Thoracic aorta (tissue), 2 donors: ENCODE results near the gene CDIP1. TPM values are rescaled to one million over a fixed set of nuclear protein-coding genes. Genes with fewer than 3 reads are reported as not detected.

Source experiments
- ATAC-seq: fragments of 150-250 bp; one replicate; pipeline ENCODE4 v1.8.0; 2017; ENCODE audit warnings: low read depth; ENCODE audit not compliant: insufficient number of reproducible peaks, low FRiP score
- DNase-seq: peaks from one replicate; pipeline ENCODE4 v3.0.0-alpha.2; 2020; ENCODE audit warnings: low spot score
- H3K27ac ChIP-seq, 2 donors: fragments of 200-600 bp; sonication (generic); 1 replicate in 1 of 2; 2 replicates in 1 of 2; pipeline ENCODE4 v1.5.1; 2016; ENCODE audit warnings: mild to moderate bottlenecking in 2 of 2, moderate library complexity in 2 of 2
- H3K27me3 ChIP-seq: fragments of 200-600 bp; sonication (generic); replicated peaks from 2 replicates; pipeline ENCODE4 v1.6.0; 2016; ENCODE audit warnings: mild to moderate bottlenecking; ENCODE audit not compliant: insufficient read depth
- H3K36me3 ChIP-seq: fragments of 200-600 bp; sonication (generic); one replicate; pipeline ENCODE4 v1.5.1; 2016
- H3K4me1 ChIP-seq, 2 donors: fragments of 200-600 bp; sonication (generic); 1 replicate in 1 of 2; 2 replicates in 1 of 2; pipeline versions ENCODE4 v1.5.1 to v1.6.0; 2016; ENCODE audit warnings: low read depth in 2 of 2, mild to moderate bottlenecking in 1 of 2; ENCODE audit not compliant: control insufficient read depth in 1 of 2
- H3K4me3 ChIP-seq: fragments of 200-600 bp; sonication (generic); 2 replicates; pipeline ENCODE4 v1.5.1; 2016; ENCODE audit warnings: mild to moderate bottlenecking
- H3K9me3 ChIP-seq: fragments of 200-600 bp; sonication (generic); 2 replicates; pipeline ENCODE4 v1.5.1; 2016
- total RNA-seq, 2 donors: library from RNA; depleted of rRNA; stranded (reverse); fragments of >200 nt; gene quantifications; one replicate each; pipeline versions ENCODE4 v1.1.0 to v1.2.3, GENCODE V29; 2016
- TF ChIP-seq, protein P1 (sequence below): fragments of 200-600 bp; sonication (generic); IDR thresholded peaks from one replicate; pipeline ENCODE4 v1.5.1; 2019; ENCODE audit warnings: antibody characterized with exemption

Gene CDIP1
- total RNA-seq, 2 donors from 2014 or later: 33.2 to 33.5 TPM

DNA sequence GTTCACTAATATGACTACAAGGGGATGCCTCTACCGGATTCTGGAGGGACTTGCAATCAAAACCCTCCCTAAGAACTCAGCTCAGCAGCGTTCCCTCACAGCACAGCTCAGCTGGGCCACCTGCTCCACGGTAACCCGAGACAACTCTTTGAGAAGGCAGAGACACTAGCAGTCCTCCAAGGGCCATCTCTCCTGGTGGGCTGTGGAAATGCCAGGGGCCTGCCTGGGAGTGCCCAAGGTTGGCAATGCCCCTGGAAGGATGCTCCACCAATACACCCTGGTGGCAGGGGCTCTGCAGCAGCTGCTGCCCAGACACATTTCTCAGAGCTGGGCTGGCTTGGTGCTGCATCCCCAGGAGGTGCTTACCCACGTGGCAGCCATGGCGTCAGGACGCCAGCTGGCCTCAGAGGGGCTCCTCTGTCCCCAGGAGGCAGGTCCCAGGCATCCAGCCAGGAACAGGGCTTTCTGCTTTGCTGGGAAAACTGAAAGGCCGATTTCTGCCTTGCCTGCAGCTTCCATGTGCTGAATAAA is 16.5 kb downstream of the CDIP1 start:
- H3K27ac ChIP-seq: peak overlapping the region in 1 of 2 donors; percentile 1

GRCh38 chr16:4520913-4521312 is 17.7 kb downstream of the CDIP1 start:
- TF ChIP-seq, protein P1, sequence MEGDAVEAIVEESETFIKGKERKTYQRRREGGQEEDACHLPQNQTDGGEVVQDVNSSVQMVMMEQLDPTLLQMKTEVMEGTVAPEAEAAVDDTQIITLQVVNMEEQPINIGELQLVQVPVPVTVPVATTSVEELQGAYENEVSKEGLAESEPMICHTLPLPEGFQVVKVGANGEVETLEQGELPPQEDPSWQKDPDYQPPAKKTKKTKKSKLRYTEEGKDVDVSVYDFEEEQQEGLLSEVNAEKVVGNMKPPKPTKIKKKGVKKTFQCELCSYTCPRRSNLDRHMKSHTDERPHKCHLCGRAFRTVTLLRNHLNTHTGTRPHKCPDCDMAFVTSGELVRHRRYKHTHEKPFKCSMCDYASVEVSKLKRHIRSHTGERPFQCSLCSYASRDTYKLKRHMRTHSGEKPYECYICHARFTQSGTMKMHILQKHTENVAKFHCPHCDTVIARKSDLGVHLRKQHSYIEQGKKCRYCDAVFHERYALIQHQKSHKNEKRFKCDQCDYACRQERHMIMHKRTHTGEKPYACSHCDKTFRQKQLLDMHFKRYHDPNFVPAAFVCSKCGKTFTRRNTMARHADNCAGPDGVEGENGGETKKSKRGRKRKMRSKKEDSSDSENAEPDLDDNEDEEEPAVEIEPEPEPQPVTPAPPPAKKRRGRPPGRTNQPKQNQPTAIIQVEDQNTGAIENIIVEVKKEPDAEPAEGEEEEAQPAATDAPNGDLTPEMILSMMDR: no peak
- no peak for ATAC-seq
- Histone ChIP-seq H3K4me1 (peaks cover 7 to 19% of the 10 kb centered on the region in 2 donors), H3K27me3 (no peaks in the 10 kb centered on the region), H3K4me3 (no peak overlapping the region), H3K36me3 (no peaks in the 10 kb centered on the region), H3K27ac (no peak overlapping the region), H3K9me3 (no peaks in the 10 kb centered on the region)
- no peak for DNase-seq

More for the DNA sequence above, 16.5 kb downstream of the CDIP1 start:
- ATAC-seq: no peak
- Histone ChIP-seq H3K4me1 (peaks cover 5 to 16% of the 10 kb centered on the region in 2 donors), H3K27me3 (no peaks in the 10 kb centered on the region), H3K36me3 (no peaks in the 10 kb centered on the region), H3K4me3 (no peak overlapping the region), H3K9me3 (no peaks in the 10 kb centered on the region)
- DNase-seq: no peak
- TF ChIP-seq, protein P1: no peak

DNA sequence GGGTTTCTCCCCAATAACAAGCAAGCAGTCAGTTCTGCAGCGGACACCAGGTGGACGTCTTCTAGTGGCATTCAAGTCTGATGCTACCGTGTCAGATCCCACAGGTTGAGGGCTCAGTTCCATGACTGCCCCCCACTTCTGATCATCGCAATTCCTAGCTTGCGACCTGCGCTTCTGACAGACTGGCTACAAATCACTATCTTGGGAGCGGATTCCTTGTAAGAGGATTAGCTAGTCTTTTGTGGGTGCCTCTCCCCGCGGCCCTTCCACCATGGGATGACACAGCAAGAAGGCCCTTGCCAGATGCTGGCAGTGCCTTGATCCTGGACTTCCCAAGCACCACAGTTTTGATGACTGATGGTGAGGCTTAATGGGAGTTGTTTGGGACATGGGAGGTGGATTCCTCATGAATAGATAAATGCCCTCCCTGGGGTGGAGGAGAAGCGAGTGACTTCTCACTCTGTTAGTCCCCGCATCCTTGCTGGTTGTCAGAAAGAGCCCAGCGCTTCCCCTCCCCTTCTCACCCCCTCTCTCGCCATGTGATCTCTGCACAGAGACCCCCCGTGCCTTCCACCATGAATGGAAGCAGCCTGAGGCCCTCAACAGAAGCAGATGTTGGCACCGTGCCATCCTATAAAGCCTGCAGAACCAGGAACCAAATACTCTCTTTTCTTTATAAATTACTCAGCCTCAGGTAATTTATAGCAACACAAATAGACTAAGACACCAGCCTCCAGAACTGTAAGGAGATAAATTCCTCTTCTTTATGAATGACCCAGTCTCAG is 19.1 kb downstream of the CDIP1 start:
- ATAC-seq (no peak), DNase-seq (no peak)
- TF ChIP-seq, protein P1: no peak
- H3K27me3 ChIP-seq: no peaks in the 10 kb centered on the region
- no peaks in the 10 kb centered on the region for H3K36me3 ChIP-seq
- H3K9me3 ChIP-seq: no peaks in the 10 kb centered on the region
- no peak overlapping the region for H3K4me3 ChIP-seq
- peaks cover 17 to 34% of the 10 kb centered on the region in 2 donors for H3K4me1 ChIP-seq
- no peak overlapping the region for H3K27ac ChIP-seq

- TF ChIP-seq, protein P1: peak; percentile 46
- H3K36me3 ChIP-seq: peaks cover 3% of the 10 kb centered on the region
- no peak overlapping the region for H3K27ac ChIP-seq
- H3K9me3 ChIP-seq: no peaks in the 10 kb centered on the region
- no peaks in the 10 kb centered on the region for H3K27me3 ChIP-seq
- H3K4me3 ChIP-seq: no peak overlapping the region
- ATAC-seq (no peak), DNase-seq (no peak)
- H3K4me1 ChIP-seq: peaks cover 27 to 40% of the 10 kb centered on the region in 2 donors
Measured at GRCh38 chr16:4517812-4518680, 20.5 kb downstream of the CDIP1 start.
